HCT116 (cell line): Measurements from ENCODE around the gene CHCHD3. TPM values are rescaled to one million over a fixed set of nuclear protein-coding genes. Genes with fewer than 3 reads are reported as not detected.
A peak's percentile ranks its signal among the peaks of the same experiment; 100 is the strongest.

ENCODE experiments used
- ATAC-seq: fragments of 200-7000 bp; cut with Tn5 transposase; 2 replicates; pipeline ENCODE4 v1.9.1; 2020; ENCODE audit warnings: mild to moderate bottlenecking, moderate library complexity
- BruUV-seq: library from RNA; stranded (reverse); fragments of 400-500 nt; replicated peaks from 2 replicates; lab custom pipeline; 2021; lab: Mats Ljungman, UMichigan
- CTCF ChIA-PET: fragments of 300-600 bp; sonication (Branson Sonifier 250); formaldehyde crosslinking; loops from one replicate; lab custom pipeline; 2021; ENCODE audit warnings: antibody characterized with exemption; lab: Charles Lee
- POLR2A ChIA-PET: fragments of 300-600, 350-600 bp; sonication (Branson Sonifier 250); formaldehyde crosslinking; loops from one replicate; lab custom pipeline; 2021; ENCODE audit warnings: antibody characterized with exemption; lab: Charles Lee
- RAD21 ChIA-PET, 2 experiments: fragments of 300-600 bp; sonication (Branson Sonifier 250); formaldehyde crosslinking; loops; one replicate each; lab custom pipeline; 2023; ENCODE audit warnings: low total read pairs in 2 of 2; ENCODE audit not compliant: uncharacterized antibody in 2 of 2, unreplicated experiment in 2 of 2, low non-redundant PET in 1 of 2; lab: Charles Lee
- DNase-seq: peaks from one replicate; pipeline ENCODE4 v3.0.0-alpha.2; 2010; ENCODE audit warnings: low read depth, low spot score
- H2AFZ ChIP-seq: fragments of 200-600 bp; shearing (Covaris generic), sonication (generic); 2 replicates; pipeline ENCODE4 v1.6.1; 2017; ENCODE audit warnings: low read depth, mixed run types, mixed read lengths, antibody characterized with exemption, low read length; ENCODE audit not compliant: poor library complexity, severe bottlenecking
- H3K27ac ChIP-seq: 2 replicates; pipeline ENCODE4 v1.5.1; 2012; ENCODE audit warnings: low read depth, low read length
- H3K27me3 ChIP-seq: fragments of 200-600 bp; sonication (generic); 2 replicates; pipeline ENCODE4 v1.6.1; 2016; ENCODE audit warnings: mixed run types, low read length, mixed read lengths; ENCODE audit not compliant: insufficient read depth
- H3K36me3 ChIP-seq, 2 experiments: fragments of 200-500 bp in 1 of 2; fragments of 200-600 bp in 1 of 2; sonication (Bioruptor generic) in 1 of 2; sonication (generic) in 1 of 2; 2 replicates each; pipeline versions ENCODE4 v1.5.1 to v1.6.1; 2014 to 2016; ENCODE audit warnings: low read length in 2 of 2, inconsistent platforms in 1 of 2, mixed read lengths in 1 of 2, mixed run types in 1 of 2; ENCODE audit not compliant: insufficient read depth in 2 of 2, control insufficient read depth in 1 of 2
- H3K4me1 ChIP-seq, 2 experiments: fragments of 200-600 bp in 1 of 2; sonication (generic) in 1 of 2; 2 replicates each; pipeline versions ENCODE4 v1.5.1 to v1.6.1; 2012 to 2017; ENCODE audit warnings: low read length in 2 of 2, inconsistent platforms in 1 of 2, mild to moderate bottlenecking in 1 of 2, mixed read lengths in 1 of 2, mixed run types in 1 of 2, moderate library complexity in 1 of 2; ENCODE audit not compliant: insufficient read depth in 2 of 2, control insufficient read depth in 1 of 2
- H3K4me2 ChIP-seq: fragments of 200-600 bp; sonication (generic); 2 replicates; pipeline ENCODE4 v1.6.1; 2017; ENCODE audit warnings: mixed run types, low read length, mixed read lengths
- H3K4me3 ChIP-seq, 2 experiments: fragments of 200-600 bp in 1 of 2; sonication (generic) in 1 of 2; replicated peaks in 1 of 2; 2 replicates each; pipeline ENCODE4 v1.5.1; 2011 to 2016; ENCODE audit warnings: low read length in 2 of 2, control low read depth in 1 of 2, low read depth in 1 of 2, mild to moderate bottlenecking in 1 of 2, mixed read lengths in 1 of 2, mixed run types in 1 of 2
- H3K79me2 ChIP-seq: fragments of 200-600 bp; sonication (generic); 2 replicates; pipeline ENCODE4 v1.6.1; 2017; ENCODE audit warnings: mild to moderate bottlenecking, mixed run types, low read length, moderate library complexity, mixed read lengths; ENCODE audit not compliant: insufficient read depth
- H3K9ac ChIP-seq: fragments of 200-600 bp; sonication (generic); 2 replicates; pipeline ENCODE4 v1.6.1; 2016; ENCODE audit warnings: low read length, mixed read lengths
- H3K9me2 ChIP-seq: fragments of 200-600 bp; sonication (generic), shearing (Covaris generic); 2 replicates; pipeline ENCODE4 v1.6.1; 2017; ENCODE audit warnings: mixed run types, mild to moderate bottlenecking, moderate library complexity; ENCODE audit not compliant: insufficient read depth
- H3K9me3 ChIP-seq, 2 experiments: fragments of 200-500 bp in 1 of 2; fragments of 200-600 bp in 1 of 2; sonication (Bioruptor generic) in 1 of 2; sonication (generic) in 1 of 2; 2 replicates each; pipeline ENCODE4 v1.6.1; 2014 to 2017; ENCODE audit warnings: low read length in 2 of 2, mixed read lengths in 2 of 2, inconsistent platforms in 1 of 2, low read depth in 1 of 2, mild to moderate bottlenecking in 1 of 2, mixed run types in 1 of 2, moderate library complexity in 1 of 2; ENCODE audit not compliant: control insufficient read depth in 1 of 2, insufficient read depth in 1 of 2
- H4K20me1 ChIP-seq: fragments of 200-600 bp; sonication (generic), shearing (Covaris generic); 2 replicates; pipeline ENCODE4 v1.6.1; 2017; ENCODE audit warnings: mixed run types, mild to moderate bottlenecking, moderate library complexity; ENCODE audit not compliant: insufficient read depth
- CBX3 ChIP-seq: IDR thresholded peaks from 2 replicates; pipeline ENCODE4 v1.6.1; 2012; ENCODE audit warnings: low read depth
- ELF1 ChIP-seq: IDR thresholded peaks from 2 replicates; pipeline ENCODE4 v1.6.1; 2012; ENCODE audit warnings: low read depth, borderline replicate concordance
- FOSL1 ChIP-seq: IDR thresholded peaks from 2 replicates; pipeline ENCODE4 v1.6.1; 2012; ENCODE audit warnings: low read depth
- JUND ChIP-seq: IDR thresholded peaks from 2 replicates; pipeline ENCODE4 v1.6.1; 2012
- POLR2A ChIP-seq: IDR thresholded peaks from 2 replicates; pipeline ENCODE4 v1.7.0; 2011; ENCODE audit warnings: borderline replicate concordance; ENCODE audit not compliant: insufficient read depth, insufficient read length; ENCODE audit errors: extremely low read depth
- POLR2AphosphoS5 ChIP-seq: IDR thresholded peaks from 2 replicates; pipeline ENCODE4 v1.6.1; 2011; ENCODE audit warnings: mild to moderate bottlenecking, low read depth, low read length, moderate library complexity
- SIN3A ChIP-seq: IDR thresholded peaks from 2 replicates; pipeline ENCODE4 v1.6.1; 2012; ENCODE audit warnings: low read depth
- SP1 ChIP-seq: IDR thresholded peaks from 2 replicates; pipeline ENCODE4 v1.6.1; 2012; ENCODE audit warnings: low read depth
- SRF ChIP-seq: IDR thresholded peaks from 2 replicates; pipeline ENCODE4 v1.6.1; 2012; ENCODE audit warnings: low read depth
- TCF7L2 ChIP-seq: IDR thresholded peaks from 2 replicates; pipeline ENCODE4 v1.7.0; 2011; ENCODE audit warnings: borderline replicate concordance, inconsistent platforms; ENCODE audit not compliant: insufficient read depth, insufficient read length; ENCODE audit errors: extremely low read depth
- YY1 ChIP-seq: IDR thresholded peaks from 2 replicates; pipeline ENCODE4 v1.6.1; 2011; ENCODE audit warnings: low read length, low read depth, moderate library complexity, mild to moderate bottlenecking; ENCODE audit not compliant: insufficient replicate concordance; ENCODE audit errors: extremely low read depth
- ZNF274 ChIP-seq: fragments of 200-500 bp; sonication (Bioruptor generic); IDR thresholded peaks from 2 replicates; pipeline ENCODE4 v1.6.1; 2014; ENCODE audit warnings: mild to moderate bottlenecking, low read depth, low read length, inconsistent platforms
- intact Hi-C: fragments of 100-400 bp; cut with micrococcal nuclease; formaldehyde crosslinking; loops from 2 replicates; pipeline ENCODE4 v1.10.0; 2022
- total RNA-seq: library from RNA; stranded (reverse); gene quantifications from one replicate; pipeline ENCODE4 v1.2.1, GENCODE V29; 2021; ENCODE audit not compliant: unreplicated experiment
- TF ChIP-seq, protein P1 (sequence below): IDR thresholded peaks from 2 replicates; pipeline ENCODE4 v1.6.1; 2012
- TF ChIP-seq, protein P2 (sequence below): IDR thresholded peaks from 2 replicates; pipeline ENCODE4 v1.6.1; 2011; ENCODE audit warnings: mild to moderate bottlenecking, low read length, moderate library complexity; ENCODE audit not compliant: insufficient replicate concordance; ENCODE audit errors: extremely low read depth
- TF ChIP-seq, protein P3 (sequence below), 3 experiments: fragments of 200-600 bp in 1 of 3; sonication (generic) in 1 of 3; IDR thresholded peaks in 2 of 3; conservative IDR thresholded peaks in 1 of 3; 2 replicates each; pipeline ENCODE4 v1.5.1; 2012 to 2017; ENCODE audit warnings: low read depth in 2 of 3, low read length in 2 of 3, antibody characterized with exemption in 1 of 3, borderline replicate concordance in 1 of 3, control low read depth in 1 of 3, mild to moderate bottlenecking in 1 of 3, mixed read lengths in 1 of 3, mixed run types in 1 of 3, moderate library complexity in 1 of 3; ENCODE audit not compliant: insufficient read depth in 1 of 3
- TF ChIP-seq, protein P4 (sequence below): IDR thresholded peaks from 2 replicates; pipeline ENCODE4 v1.6.1; 2012

CHCHD3 gene
- total RNA-seq, 1 experiment from 2014 or later, result 73.5 TPM

GRCh38 chr7:132755538-132756483 is 326.1 kb downstream of the CHCHD3 start:
- no TSS peak for BruUV-seq
- ChIA-PET RAD21 (no interaction called here), POLR2A (no interaction called here), CTCF (no interaction called here)
- no peak overlapping the region for H2AFZ ChIP-seq
- no peaks in the 10 kb centered on the region for H3K9me2 ChIP-seq
- H4K20me1 ChIP-seq, result no peaks in the 10 kb centered on the region
- peaks cover 5% of the 10 kb centered on the region; the same call in 1 of the 2 replicates for H3K27me3 ChIP-seq
- intact Hi-C loops, result no loop called here
- ATAC-seq (peak; percentile 64), DNase-seq (no peak)
- H3K9ac ChIP-seq, result no peak overlapping the region
- no peaks in the 10 kb centered on the region for H3K4me1 ChIP-seq
- no peak overlapping the region for H3K27ac ChIP-seq
- H3K4me2 ChIP-seq, result no peak overlapping the region
- H3K79me2 ChIP-seq, result no peaks in the 10 kb centered on the region
- TF ChIP-seq CBX3 (no peak), SRF (no peak), SP1 (no peak), POLR2AphosphoS5 (no peak), YY1 (no peak), ZNF274 (no peak), SIN3A (no peak), POLR2A (no peak), FOSL1 (no peak), ELF1 (no peak), TCF7L2 (no peak), JUND (no peak)
- TF ChIP-seq, protein P1, sequence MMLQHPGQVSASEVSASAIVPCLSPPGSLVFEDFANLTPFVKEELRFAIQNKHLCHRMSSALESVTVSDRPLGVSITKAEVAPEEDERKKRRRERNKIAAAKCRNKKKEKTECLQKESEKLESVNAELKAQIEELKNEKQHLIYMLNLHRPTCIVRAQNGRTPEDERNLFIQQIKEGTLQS, result no peak
- TF ChIP-seq, protein P2, sequence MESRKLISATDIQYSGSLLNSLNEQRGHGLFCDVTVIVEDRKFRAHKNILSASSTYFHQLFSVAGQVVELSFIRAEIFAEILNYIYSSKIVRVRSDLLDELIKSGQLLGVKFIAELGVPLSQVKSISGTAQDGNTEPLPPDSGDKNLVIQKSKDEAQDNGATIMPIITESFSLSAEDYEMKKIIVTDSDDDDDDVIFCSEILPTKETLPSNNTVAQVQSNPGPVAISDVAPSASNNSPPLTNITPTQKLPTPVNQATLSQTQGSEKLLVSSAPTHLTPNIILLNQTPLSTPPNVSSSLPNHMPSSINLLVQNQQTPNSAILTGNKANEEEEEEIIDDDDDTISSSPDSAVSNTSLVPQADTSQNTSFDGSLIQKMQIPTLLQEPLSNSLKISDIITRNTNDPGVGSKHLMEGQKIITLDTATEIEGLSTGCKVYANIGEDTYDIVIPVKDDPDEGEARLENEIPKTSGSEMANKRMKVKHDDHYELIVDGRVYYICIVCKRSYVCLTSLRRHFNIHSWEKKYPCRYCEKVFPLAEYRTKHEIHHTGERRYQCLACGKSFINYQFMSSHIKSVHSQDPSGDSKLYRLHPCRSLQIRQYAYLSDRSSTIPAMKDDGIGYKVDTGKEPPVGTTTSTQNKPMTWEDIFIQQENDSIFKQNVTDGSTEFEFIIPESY, result no peak
- TF ChIP-seq, protein P3, sequence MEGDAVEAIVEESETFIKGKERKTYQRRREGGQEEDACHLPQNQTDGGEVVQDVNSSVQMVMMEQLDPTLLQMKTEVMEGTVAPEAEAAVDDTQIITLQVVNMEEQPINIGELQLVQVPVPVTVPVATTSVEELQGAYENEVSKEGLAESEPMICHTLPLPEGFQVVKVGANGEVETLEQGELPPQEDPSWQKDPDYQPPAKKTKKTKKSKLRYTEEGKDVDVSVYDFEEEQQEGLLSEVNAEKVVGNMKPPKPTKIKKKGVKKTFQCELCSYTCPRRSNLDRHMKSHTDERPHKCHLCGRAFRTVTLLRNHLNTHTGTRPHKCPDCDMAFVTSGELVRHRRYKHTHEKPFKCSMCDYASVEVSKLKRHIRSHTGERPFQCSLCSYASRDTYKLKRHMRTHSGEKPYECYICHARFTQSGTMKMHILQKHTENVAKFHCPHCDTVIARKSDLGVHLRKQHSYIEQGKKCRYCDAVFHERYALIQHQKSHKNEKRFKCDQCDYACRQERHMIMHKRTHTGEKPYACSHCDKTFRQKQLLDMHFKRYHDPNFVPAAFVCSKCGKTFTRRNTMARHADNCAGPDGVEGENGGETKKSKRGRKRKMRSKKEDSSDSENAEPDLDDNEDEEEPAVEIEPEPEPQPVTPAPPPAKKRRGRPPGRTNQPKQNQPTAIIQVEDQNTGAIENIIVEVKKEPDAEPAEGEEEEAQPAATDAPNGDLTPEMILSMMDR (IDR thresholded peaks at IDR 0.05 in 2 of 3, conservative IDR thresholded peaks at IDR 0.05 in 1 of 3; ENCODE audit: borderline replicate concordance in 1 of 3, insufficient read depth in 1 of 3, low read depth in 2 of 3, low read length in 2 of 3), result no peak
- TF ChIP-seq, protein P4, sequence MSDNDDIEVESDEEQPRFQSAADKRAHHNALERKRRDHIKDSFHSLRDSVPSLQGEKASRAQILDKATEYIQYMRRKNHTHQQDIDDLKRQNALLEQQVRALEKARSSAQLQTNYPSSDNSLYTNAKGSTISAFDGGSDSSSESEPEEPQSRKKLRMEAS, result no peak
- H3K4me3 ChIP-seq, result no peak overlapping the region
- H3K36me3 ChIP-seq, result no peaks in the 10 kb centered on the region
- H3K9me3 ChIP-seq, result no peaks in the 10 kb centered on the region
